Adipose tissue (tissue), 3 donors: ENCODE measurements around the gene ZNF483. TPM values are rescaled to one million over a fixed set of nuclear protein-coding genes. Genes with fewer than 3 reads are reported as not detected.
"Not testable (repeated sequence)": the region's sequence is repeated elsewhere in the genome, so short reads cannot be mapped to it uniquely, and the experiment has no call there.

ENCODE experiments used
- H3K27ac ChIP-seq: one replicate; pipeline ENCODE4 v1.5.1; 2013; ENCODE audit warnings: low read depth, low read length
- WGBS, 3 donors: extraction: QIAGEN DNeasy Blood & Tissue Kit; methylation state at CpG; one replicate each; pipeline ENCODE4 v1.1.7; 2013; 5-methylcytosine and 5-hydroxymethylcytosine counted together
- polyA plus RNA-seq, 3 donors: library from polyadenylated mRNA; stranded (reverse); fragments of 200-250 nt; gene quantifications; one replicate each; pipeline ENCODE4 v1.2.3, GENCODE V29; 2013
- donor health status: healthy with polysubstance abuse.
- donor health status: Bipolar disorder and iron deficiency.
- donor health status: healthy.

Gene ZNF483
- polyA plus RNA-seq: under 1 TPM; 0.21 to 0.42 (median 0.34) TPM

DNA sequence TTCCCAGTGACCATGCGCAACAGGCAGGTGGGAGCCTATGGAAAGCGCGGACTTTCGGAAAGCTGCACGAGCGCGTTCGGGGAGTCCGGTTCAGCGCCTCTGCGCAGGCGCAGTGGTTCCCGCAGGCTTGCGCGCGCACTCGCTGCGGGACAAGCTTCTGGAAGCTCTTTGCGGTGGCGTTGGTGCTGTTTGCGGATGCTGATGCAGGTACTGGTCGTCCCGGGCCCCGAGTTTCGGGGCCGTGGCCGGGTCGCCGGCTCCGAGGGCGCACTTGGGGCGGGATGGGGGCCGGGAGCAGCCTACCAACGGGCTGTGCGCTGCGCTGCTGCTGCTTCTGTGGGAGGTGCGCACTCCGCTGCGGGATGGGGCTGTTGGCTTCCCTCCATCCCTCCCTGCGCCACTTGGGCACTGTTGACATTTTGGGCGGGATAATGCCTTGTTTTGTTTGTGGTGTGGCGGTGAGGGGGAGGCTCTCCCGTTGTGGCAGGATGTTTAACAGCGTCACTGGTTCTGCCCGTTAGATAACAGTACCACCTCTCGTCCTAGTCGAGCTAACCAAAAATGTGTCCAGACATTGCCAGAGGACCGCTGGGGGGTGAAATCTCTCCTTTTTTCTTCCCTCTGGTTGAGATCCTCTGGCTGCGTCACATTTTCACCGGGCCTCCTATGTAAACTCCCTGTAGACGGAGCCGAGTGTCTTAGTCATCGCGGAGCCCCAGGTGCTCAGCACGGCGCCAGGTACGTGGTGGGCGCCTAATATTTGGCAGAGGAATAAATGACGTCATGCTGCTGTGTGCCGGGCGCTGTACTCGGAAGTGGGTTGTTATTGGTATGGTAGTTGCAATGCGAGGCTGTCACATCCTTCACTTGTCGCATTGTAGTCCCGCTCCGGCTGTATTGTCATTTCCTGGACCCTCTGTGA is at the start of gene ZNF483:
Gene ZNF483, plus strand, starts transcription at position 124 of the 922 bp plus-strand sequence. CDS start 2,217 bp downstream, outside the sequence.
- WGBS, 3 donors: 1% methylated on average over 66 of the region's 66 CpGs
- no peak within 1 kb of the TSS for H3K27ac ChIP-seq

DNA sequence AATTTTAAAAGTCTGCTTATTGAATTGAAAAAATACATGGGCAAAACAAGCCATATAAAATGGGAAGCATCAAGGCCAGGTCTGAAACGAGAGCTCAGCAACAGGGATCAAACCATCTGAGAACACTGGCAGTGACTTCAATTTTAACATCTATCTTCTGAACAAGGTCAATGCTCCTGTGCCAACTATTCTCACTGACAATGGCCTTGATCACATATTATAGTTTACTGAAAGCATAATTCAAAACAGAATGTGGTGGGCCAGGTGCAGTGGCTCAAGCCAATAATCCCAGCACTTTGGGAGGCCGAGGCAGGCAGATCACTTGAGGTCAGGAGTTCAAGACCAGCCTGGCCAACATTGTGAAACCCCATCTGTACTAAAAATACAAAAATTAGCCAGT is 49.8 kb upstream of the ZNF483 start:
- WGBS, 3 donors: 72 to 83% (median 74%) methylated on average over 2 of the region's 2 CpGs
- no peak overlapping the region for H3K27ac ChIP-seq

DNA sequence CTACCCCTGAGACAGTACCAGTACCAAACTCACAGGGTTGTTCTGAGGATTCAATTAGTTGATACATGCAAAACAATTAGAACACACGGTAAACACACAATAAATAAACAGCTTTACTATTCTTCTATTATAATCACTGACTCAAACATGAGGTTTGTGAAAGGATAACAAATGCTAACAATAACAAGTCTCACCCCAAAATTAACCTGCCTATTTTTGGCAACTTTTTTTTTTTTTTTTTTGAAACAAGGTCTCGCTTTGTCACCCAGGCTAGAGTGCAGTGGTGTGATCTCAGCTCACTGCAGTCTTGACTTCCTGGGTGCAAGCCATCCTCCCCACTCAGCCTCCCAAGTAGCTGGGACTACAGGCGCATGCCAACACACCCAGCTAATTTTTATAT is 47.3 kb upstream of the ZNF483 start:
- H3K27ac ChIP-seq: no peak overlapping the region
- 93 to 98% (median 93%) methylated on average over 2 to 3 of the region's 3 CpGs for WGBS, 3 donors

- H3K27ac ChIP-seq: no peak overlapping the region
- WGBS, 3 donors: 28 to 49% (median 46%) methylated on average over 13 of the region's 13 CpGs
These were observed 42.9 kb upstream of the ZNF483 start for GRCh38 chr9:111481885-111482636.

DNA sequence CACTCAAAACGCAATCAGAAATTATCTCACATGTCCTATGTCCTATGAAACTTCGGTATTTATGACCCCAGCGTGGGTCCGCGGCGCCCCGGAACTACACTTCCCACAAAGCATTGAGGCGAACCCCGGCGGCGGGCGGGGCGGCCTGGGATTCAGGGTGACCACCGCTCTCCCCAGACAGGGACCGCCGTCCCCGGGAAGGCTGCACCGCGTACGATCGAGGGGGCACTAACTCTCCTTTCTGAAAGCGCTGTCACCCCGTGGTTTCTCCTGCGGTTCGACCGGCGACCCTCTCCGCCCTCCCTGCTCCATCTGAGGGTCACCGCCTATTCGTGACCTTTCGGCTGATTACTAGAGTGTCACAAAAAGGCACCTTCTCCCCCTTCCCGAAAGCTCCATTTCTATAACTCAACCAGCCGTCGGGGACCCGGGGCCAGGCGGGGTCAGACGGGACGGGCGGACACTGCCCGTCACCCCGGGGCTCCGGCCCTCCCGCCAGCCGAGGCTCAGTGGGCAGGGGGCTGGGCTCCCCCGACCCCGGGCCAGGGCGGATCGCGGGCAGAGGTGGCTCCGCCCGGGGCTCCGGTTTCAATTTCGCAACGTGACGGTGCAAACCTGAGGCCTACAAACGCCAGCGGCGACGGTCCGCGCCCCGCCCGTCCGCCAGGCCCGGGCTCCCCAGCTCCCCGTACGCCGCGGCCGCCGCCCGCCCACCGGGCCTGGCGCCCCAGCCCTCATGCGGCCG is 42.1 kb upstream of the ZNF483 start:
- 0 to 1% (median 0%) methylated on average over 45 to 76 of the region's 76 CpGs for WGBS, 3 donors
- H3K27ac ChIP-seq: peak overlapping the region; percentile 98

DNA sequence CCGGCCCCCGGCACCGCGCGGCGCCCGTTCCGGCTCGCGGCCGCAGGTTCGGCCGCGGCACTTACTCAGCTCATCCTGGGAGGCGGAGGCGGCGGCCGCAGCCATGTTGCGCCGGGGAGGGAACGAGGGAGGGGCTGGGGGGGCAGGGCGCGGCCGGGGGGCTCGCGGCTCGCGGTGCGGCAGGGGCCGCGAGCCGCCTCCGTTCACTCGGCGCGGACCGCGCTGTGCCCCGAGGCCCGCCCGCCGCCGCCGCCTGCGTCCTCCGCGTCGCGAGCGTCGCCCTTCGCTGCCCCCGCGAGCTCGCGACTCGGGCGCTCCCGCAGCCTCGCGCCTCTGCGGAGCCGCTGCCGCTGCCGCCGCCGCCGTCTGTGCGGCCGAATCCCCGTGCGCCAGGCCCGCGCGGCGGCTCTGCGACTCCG is 41.5 kb upstream of the ZNF483 start:
- 0 to 1% (median 1%) methylated on average over 45 to 78 of the region's 78 CpGs for WGBS, 3 donors
- peak overlapping the region; percentile 98 for H3K27ac ChIP-seq

GRCh38 chr9:111483858-111484571 is 41.0 kb upstream of the ZNF483 start, which contains the start of gene ECPAS:
TSS of gene ECPAS (minus strand) at chr9:111484383. CDS start at chr9:111472918, 11,465 bp downstream.
- peak within 1 kb of the TSS; percentile 98 for H3K27ac ChIP-seq
- WGBS, 3 donors: 0 to 1% (median 0%) methylated on average over 83 to 101 of the region's 101 CpGs

- H3K27ac ChIP-seq: peak overlapping the region; percentile 98
- WGBS, 3 donors: 0 to 2% (median 1%) methylated on average over 4 of the region's 4 CpGs
These were observed 40.4 kb upstream of the ZNF483 start for GRCh38 chr9:111484572-111484894.

DNA sequence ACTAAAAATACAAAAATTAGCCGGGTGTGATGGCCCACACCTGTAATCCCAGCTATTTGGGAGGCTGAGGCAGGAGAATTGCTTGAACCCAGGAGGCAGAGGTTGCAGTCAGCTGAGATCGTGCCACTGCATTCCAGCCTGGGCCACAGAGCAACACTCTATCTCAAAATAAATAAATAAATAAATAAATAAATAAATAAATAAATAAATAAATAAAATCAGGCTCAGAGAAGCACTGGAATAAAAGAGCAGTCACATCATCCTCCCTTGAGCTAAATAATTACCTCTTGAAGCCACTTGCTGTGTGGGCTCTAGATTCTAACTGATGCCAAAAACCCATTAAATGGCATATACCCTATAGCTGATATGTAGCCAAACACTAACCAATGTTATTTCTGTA is 27.8 kb upstream of the ZNF483 start:
- 97 to 100% (median 97%) methylated on average over 2 of the region's 2 CpGs for WGBS, 3 donors
- H3K27ac ChIP-seq: not testable (repeated sequence)

GRCh38 chr9:111501005-111501562 is 23.9 kb upstream of the ZNF483 start:
- WGBS, 3 donors: 91 to 95% (median 95%) methylated on average over 16 of the region's 16 CpGs
- H3K27ac ChIP-seq: no peak overlapping the region

DNA sequence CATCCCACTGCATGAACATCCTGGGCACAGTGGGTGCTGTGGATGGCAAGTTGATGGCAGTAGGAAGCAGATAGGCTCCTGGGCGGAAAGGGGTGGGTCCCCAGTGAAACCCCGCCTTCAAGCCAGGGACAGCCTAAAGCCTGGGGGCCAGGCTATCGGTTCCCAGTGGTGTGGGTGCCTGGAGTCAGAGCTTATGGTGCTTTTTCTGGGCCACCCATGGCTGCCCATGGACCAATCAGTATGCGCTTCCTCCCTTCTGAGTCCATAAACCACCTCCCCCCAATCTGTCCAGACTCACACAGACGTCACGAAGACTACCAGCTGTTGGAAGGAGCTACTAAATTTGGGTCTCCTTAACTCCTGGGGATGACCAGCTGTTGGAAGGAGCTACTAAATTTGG is 23.3 kb upstream of the ZNF483 start:
- 83 to 90% (median 89%) methylated on average over 6 of the region's 6 CpGs for WGBS, 3 donors

DNA sequence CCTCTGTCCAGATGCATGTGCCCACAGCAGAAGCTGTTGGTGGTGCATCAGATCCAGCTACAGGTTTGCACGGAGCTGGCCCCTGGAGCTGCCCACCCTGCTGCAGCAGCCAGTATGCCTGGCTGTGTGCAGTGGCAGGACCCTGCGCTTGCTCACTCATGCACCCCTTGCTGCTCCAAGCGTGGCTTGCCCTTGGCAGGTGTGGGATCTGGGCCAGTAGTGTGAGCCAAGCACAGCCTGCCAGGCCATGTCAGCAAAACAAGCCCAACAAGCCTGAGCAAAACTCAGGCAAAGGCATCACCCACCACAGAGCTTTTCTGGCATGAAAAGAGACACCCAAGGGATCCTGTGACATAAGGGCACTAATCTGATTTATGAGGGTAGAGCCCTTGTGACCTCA is 22.5 kb upstream of the ZNF483 start:
- H3K27ac ChIP-seq: no peak overlapping the region
- 65 to 82% (median 82%) methylated on average over 3 of the region's 3 CpGs for WGBS, 3 donors

More for the DNA sequence above, 23.3 kb upstream of the ZNF483 start:
- H3K27ac ChIP-seq: no peak overlapping the region

GRCh38 chr9:111511581-111511980 is 13.4 kb upstream of the ZNF483 start:
- 77 to 80% (median 79%) methylated on average over 6 of the region's 6 CpGs for WGBS, 3 donors
- H3K27ac ChIP-seq: not testable (repeated sequence)

DNA sequence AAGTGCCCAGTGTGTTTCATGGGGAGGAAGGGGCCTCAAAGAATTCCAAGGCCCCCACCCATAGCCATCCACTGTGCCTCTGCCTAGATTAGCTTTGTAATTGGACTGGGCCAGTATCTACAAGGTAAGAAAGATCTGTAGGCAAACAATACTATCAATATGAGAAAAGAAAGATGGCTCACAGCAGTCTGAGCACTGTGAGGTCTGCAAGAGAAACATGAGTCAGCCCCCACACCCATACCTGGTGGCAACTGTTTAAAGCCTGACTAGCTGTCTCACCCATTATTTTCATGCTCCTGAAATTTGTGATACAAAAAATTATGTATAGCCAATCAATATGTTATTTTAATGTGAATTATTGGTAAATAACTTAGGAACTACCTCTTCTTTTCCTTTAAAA is 10.0 kb upstream of the ZNF483 start:
- no peak overlapping the region for H3K27ac ChIP-seq

- H3K27ac ChIP-seq: no peak overlapping the region
- 79 to 88% (median 85%) methylated on average over 2 of the region's 2 CpGs for WGBS, 3 donors
These were observed 8.9 kb upstream of the ZNF483 start for GRCh38 chr9:111516061-111516465.

DNA sequence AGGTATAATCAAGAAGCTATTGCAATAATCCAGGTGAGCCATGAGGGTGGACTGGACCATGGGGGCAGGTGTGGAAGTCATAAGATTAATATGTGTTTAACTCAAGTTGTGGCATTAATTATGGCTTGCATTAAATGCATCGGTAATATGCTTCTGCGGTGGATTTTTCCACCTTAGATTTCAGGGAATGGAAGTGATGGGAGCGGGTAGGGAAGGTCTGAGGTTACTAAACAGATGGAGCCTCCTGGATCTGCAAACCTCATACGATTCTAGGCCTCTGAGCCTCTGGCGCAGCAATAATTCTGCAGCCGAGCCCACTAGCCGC is 286 bp upstream of the ZNF483 start:
- no peak overlapping the region for H3K27ac ChIP-seq
- 26 to 37% (median 35%) methylated on average over 7 of the region's 7 CpGs for WGBS, 3 donors

GRCh38 chr9:111527347-111527746 is 2.4 kb downstream of the ZNF483 start:
- no peak overlapping the region for H3K27ac ChIP-seq
- 91 to 96% (median 94%) methylated on average over 2 of the region's 2 CpGs for WGBS, 3 donors

GRCh38 chr9:111529787-111530186 is 4.8 kb downstream of the ZNF483 start:
- H3K27ac ChIP-seq: no peak overlapping the region
- 33 to 41% (median 39%) methylated on average over 2 of the region's 2 CpGs for WGBS, 3 donors
